Cerebellar cortex (tissue), 1 donor: ENCODE data around the gene TNP2.
"Not testable (repeated sequence)": the region's sequence is repeated elsewhere in the genome, so short reads cannot be mapped to it uniquely, and the experiment has no call there.

ENCODE experiments used
- DNase-seq: peaks from one replicate; pipeline ENCODE4 v3.0.0-alpha.2; 2015; ENCODE audit warnings: low spot score

The TNP2 gene

GRCh38 chr16:11299865-11300559 lies 30.9 kb upstream of the TNP2 start:
- no peak for DNase-seq

DNA sequence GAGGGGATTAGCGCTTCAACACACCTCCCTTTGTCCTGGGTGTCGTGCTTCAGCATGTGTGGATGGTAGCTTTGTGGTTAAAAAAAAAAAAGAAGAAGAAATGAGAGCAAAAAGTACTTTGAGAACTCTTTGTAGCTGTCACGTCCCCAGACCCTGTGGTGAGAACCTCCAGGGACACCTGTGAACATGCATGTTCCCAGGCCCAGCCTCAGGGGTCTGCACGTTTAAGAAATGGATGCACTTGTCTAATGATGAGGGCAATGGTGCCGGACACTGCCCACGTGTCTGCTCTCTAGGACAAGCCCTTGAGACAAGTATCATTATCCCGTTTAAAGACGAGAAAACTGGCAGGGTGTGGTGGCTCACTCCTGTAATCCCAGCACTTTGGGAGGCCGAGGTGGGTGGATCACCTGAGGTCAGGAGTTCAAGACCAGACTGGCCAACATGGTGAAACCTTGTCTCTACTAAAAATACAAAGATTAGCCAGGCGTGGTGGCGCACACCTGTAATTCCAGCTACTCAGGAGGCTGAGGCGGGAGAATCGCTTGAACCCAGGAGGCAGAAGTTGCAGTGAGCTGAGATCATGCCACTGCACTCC lies 29.9 kb upstream of the TNP2 start:
- not testable (repeated sequence) for DNase-seq

- no peak for DNase-seq
These were observed 29.2 kb upstream of the TNP2 start for GRCh38 chr16:11298143-11298900.

DNA sequence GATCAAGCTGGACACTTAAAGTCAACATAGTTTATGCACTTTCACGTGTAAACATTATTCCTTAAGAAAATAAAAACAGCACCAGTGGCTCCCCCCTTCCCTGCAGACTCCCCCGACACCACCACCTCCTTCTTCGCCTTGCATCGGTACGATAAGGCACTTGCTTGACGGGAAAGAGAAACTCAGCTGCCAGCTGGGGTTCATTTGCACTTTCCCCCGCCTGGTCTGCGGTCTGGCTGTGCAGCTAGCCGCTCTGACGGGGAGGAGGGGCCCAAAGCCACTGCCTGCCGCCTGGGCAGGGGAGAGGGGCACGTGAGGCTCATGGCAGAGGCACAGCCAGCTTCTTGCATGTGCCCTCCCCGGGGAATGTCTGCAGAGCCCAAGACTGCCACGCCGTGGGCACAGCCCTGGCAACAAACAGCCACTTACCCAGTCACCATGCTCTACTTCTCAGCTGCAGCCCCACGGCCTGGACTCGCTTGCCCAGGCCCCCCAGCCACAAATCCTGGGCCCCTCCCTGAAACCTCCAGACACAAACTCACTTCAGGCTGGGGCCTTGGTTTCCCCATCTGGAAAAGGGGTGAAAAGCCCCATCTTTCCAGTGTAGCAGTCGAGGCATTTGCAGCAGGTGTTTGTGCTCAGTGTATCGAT lies 28.5 kb upstream of the TNP2 start:
- peak; percentile 13 for DNase-seq

- no peak for DNase-seq
These were observed 27.8 kb upstream of the TNP2 start for GRCh38 chr16:11296706-11297491.

DNA sequence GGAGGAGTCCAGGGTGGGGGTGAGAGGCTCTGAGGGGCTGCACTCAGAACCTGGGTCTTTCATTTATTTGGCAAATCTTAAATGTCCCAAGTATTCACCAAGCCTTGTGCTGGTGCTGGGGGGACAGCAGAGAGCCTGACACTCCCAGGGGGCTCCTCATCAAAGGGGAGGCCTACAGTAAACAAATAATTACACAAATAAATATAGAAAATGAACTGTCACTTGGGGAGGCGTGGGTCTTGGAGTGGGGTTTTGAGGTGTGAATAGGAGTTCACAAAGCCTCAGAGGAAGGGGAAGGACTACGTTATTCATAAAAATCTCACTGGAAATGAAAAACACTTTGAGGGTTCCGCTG lies 27.2 kb upstream of the TNP2 start:
- no peak for DNase-seq

DNA sequence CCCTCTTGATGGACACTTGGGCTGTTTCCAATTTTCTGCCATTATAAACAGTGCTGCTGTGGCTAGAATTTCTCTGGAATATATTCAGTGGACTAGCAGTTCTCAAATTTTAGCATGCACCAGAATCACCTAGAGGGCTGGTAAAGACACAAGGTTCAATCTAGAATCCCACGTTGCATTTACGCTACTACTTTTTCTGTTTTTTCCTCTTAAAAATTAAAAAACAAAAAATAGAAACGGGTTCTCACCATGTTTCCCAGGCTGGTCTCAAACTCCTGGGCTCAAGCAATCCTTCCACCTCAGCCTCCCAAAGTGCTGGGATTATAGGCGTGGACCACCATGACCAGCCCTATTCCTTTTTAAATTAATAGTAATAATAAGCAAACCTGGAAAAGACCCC lies 26.5 kb upstream of the TNP2 start:
- DNase-seq: no peak

GRCh38 chr16:11292076-11292748 lies 23.1 kb upstream of the TNP2 start:
- DNase-seq: no peak

- no peak for DNase-seq
These were observed 22.1 kb upstream of the TNP2 start for GRCh38 chr16:11291091-11291703.

- no peak for DNase-seq
These were observed 21.2 kb upstream of the TNP2 start for GRCh38 chr16:11290102-11290893.

- not testable (repeated sequence) for DNase-seq
These were observed 20.6 kb upstream of the TNP2 start for GRCh38 chr16:11289696-11290095.

- no peak for DNase-seq
These were observed 20.1 kb upstream of the TNP2 start for GRCh38 chr16:11289202-11289601.

DNA sequence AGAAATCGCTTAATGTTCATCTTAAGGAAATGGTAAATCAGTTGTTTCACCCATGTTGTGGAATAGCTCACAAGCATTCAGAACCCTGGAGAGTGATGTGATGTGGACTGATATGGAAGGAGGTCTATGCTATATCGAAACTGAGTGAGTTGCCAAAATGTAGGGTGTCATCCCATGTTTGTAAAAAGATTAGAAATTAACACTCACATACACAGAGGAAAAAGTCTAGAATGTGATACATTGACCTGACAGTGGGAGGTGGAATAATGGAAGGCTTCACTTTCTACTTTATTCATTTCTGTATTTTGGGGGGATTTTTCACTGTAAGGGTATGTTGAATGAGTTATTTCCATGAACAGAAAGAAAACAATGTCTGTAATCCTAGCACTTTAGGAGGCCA lies 16.7 kb upstream of the TNP2 start:
- DNase-seq: no peak

DNA sequence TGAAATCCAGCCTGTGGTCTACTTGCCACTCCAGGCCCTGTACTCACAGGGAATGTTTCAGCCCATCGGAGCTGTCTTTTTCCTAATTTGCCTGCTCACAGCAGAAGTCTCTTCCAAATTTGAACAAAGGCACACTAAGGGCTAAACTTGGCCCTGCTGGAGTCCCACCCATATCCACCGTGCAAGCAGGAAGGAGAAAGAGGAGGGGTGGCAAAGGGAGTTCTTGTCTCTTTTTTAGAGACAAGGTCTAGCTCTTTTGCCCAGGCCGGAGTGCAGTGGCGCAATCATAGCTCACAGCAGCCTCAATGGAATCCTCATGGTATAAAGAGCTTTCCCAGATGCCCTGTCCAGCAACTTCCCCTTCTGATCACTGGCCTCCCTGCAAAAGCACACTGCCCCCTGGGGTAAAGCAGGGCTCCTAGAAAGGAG lies 14.7 kb upstream of the TNP2 start:
- DNase-seq: no peak

- DNase-seq: peak; percentile 14
These were observed 11.7 kb upstream of the TNP2 start, which contains the start of gene PRM1 for GRCh38 chr16:11280616-11281522. Gene PRM1, minus strand, starts transcription at chr16:11281330. Its CDS starts 92 bp downstream, at chr16:11281238.

GRCh38 chr16:11278681-11279628 lies 9.8 kb upstream of the TNP2 start:
- DNase-seq: no peak

- no peak for DNase-seq
These were observed 8.6 kb upstream of the TNP2 start for GRCh38 chr16:11277607-11278337.
